ENCODE data around the gene ACO1.

ACO1 gene

DNA sequence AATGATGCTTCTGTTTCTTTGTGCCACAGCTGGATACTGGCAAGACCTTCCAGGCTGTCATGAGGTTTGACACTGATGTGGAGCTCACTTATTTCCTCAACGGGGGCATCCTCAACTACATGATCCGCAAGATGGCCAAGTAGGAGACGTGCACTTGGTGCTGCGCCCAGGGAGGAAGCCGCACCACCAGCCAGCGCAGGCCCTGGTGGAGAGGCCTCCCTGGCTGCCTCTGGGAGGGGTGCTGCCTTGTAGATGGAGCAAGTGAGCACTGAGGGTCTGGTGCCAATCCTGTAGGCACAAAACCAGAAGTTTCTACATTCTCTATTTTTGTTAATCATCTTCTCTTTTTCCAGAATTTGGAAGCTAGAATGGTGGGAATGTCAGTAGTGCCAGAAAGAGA, 65.5 kb downstream of the ACO1 start:
- Histone ChIP-seq H3K4me2 (ENCODE audit: low read depth, low read length, poor library complexity, severe bottlenecking) (no peak overlapping the region), H3K27me3 (ENCODE audit: insufficient read depth, low read length, poor library complexity, severe bottlenecking) (no peaks in the 10 kb centered on the region), H3K9me3 (ENCODE audit: insufficient read depth, low read depth, low read length) (no peaks in the 10 kb centered on the region), H3F3A (ENCODE audit: low read depth) (no peaks in the 10 kb centered on the region), H3K79me2 (ENCODE audit: insufficient read depth, low read length) (no peaks in the 10 kb centered on the region), H3K4me3 (ENCODE audit: low read length, poor library complexity, severe bottlenecking) (no peak overlapping the region), H3K9me2 (replicated peaks; ENCODE audit: low read depth, low read length) (no peaks in the 10 kb centered on the region), H3K4me1 (ENCODE audit: insufficient read depth, low read length, poor library complexity, severe bottlenecking) (no peaks in the 10 kb centered on the region), H3K9ac (ENCODE audit: low read depth, low read length, poor library complexity, severe bottlenecking) (no peak overlapping the region), H2AFZ (ENCODE audit: low read length) (no peak overlapping the region), H3K36me3 (ENCODE audit: insufficient read depth, low read length) (peaks cover 36% of the 10 kb centered on the region; the same call in 1 of the 2 replicates), H4K20me1 (ENCODE audit: insufficient read depth, low read length, poor library complexity, severe bottlenecking) (no peaks in the 10 kb centered on the region)
- TF ChIP-seq EZH2phosphoT487 (IDR thresholded peaks at IDR 0.05; ENCODE audit: borderline replicate concordance) = no peak
- TF ChIP-seq, protein P1, sequence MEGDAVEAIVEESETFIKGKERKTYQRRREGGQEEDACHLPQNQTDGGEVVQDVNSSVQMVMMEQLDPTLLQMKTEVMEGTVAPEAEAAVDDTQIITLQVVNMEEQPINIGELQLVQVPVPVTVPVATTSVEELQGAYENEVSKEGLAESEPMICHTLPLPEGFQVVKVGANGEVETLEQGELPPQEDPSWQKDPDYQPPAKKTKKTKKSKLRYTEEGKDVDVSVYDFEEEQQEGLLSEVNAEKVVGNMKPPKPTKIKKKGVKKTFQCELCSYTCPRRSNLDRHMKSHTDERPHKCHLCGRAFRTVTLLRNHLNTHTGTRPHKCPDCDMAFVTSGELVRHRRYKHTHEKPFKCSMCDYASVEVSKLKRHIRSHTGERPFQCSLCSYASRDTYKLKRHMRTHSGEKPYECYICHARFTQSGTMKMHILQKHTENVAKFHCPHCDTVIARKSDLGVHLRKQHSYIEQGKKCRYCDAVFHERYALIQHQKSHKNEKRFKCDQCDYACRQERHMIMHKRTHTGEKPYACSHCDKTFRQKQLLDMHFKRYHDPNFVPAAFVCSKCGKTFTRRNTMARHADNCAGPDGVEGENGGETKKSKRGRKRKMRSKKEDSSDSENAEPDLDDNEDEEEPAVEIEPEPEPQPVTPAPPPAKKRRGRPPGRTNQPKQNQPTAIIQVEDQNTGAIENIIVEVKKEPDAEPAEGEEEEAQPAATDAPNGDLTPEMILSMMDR (conservative IDR thresholded peaks at IDR 0.05; ENCODE audit: low read length) = no peak

GRCh38 chr9:32454280-32454679, 69.8 kb downstream of the ACO1 start:
- TF ChIP-seq EZH2phosphoT487 (IDR thresholded peaks at IDR 0.05; ENCODE audit: borderline replicate concordance) = no peak
- TF ChIP-seq, protein P1 (conservative IDR thresholded peaks at IDR 0.05; ENCODE audit: low read length) = no peak
- Histone ChIP-seq H3K79me2 (ENCODE audit: insufficient read depth, low read length) (no peaks in the 10 kb centered on the region), H4K20me1 (ENCODE audit: insufficient read depth, low read length, poor library complexity, severe bottlenecking) (no peaks in the 10 kb centered on the region), H3K9me3 (ENCODE audit: insufficient read depth, low read depth, low read length) (no peaks in the 10 kb centered on the region), H3K36me3 (ENCODE audit: insufficient read depth, low read length) (peaks cover 40% of the 10 kb centered on the region; the same call in 1 of the 2 replicates), H3K9ac (ENCODE audit: low read depth, low read length, poor library complexity, severe bottlenecking) (no peak overlapping the region), H3K4me1 (ENCODE audit: insufficient read depth, low read length, poor library complexity, severe bottlenecking) (no peaks in the 10 kb centered on the region), H2AFZ (ENCODE audit: low read length) (no peak overlapping the region), H3F3A (ENCODE audit: low read depth) (no peaks in the 10 kb centered on the region), H3K9me2 (replicated peaks; ENCODE audit: low read depth, low read length) (no peaks in the 10 kb centered on the region), H3K4me2 (ENCODE audit: low read depth, low read length, poor library complexity, severe bottlenecking) (no peak overlapping the region), H3K4me3 (ENCODE audit: low read length, poor library complexity, severe bottlenecking) (no peak overlapping the region), H3K27me3 (ENCODE audit: insufficient read depth, low read length, poor library complexity, severe bottlenecking) (no peaks in the 10 kb centered on the region)

- Histone ChIP-seq H4K20me1 (ENCODE audit: insufficient read depth, low read length, poor library complexity, severe bottlenecking) (no peaks in the 10 kb centered on the region), H3K4me2 (ENCODE audit: low read depth, low read length, poor library complexity, severe bottlenecking) (no peak overlapping the region), H3K9ac (ENCODE audit: low read depth, low read length, poor library complexity, severe bottlenecking) (no peak overlapping the region), H3K9me2 (replicated peaks; ENCODE audit: low read depth, low read length) (no peaks in the 10 kb centered on the region), H3K4me3 (ENCODE audit: low read length, poor library complexity, severe bottlenecking) (no peak overlapping the region), H3K36me3 (ENCODE audit: insufficient read depth, low read length) (peaks cover 27% of the 10 kb centered on the region; the same call in 1 of the 2 replicates), H3K4me1 (ENCODE audit: insufficient read depth, low read length, poor library complexity, severe bottlenecking) (no peaks in the 10 kb centered on the region), H3K9me3 (ENCODE audit: insufficient read depth, low read depth, low read length) (no peaks in the 10 kb centered on the region), H2AFZ (ENCODE audit: low read length) (no peak overlapping the region), H3K79me2 (ENCODE audit: insufficient read depth, low read length) (no peaks in the 10 kb centered on the region), H3F3A (ENCODE audit: low read depth) (no peaks in the 10 kb centered on the region), H3K27me3 (ENCODE audit: insufficient read depth, low read length, poor library complexity, severe bottlenecking) (no peaks in the 10 kb centered on the region)
- TF ChIP-seq, protein P1 (conservative IDR thresholded peaks at IDR 0.05; ENCODE audit: low read length) = no peak
- TF ChIP-seq EZH2phosphoT487 (IDR thresholded peaks at IDR 0.05; ENCODE audit: borderline replicate concordance) = no peak
Measured at GRCh38 chr9:32455738-32456137, 71.3 kb downstream of the ACO1 start.

All from Loucy (cell line).